HG02885 (cell line): ENCODE results near the gene SARS1.
"Not testable (repeated sequence)": the region's sequence is repeated elsewhere in the genome, so short reads cannot be mapped to it uniquely, and the experiment has no call there.

Experiments used
- ATAC-seq: cut with Tn5 transposase; IDR thresholded peaks from one replicate; pipeline ENCODE4 v1.9.1; 2021; ENCODE audit warnings: mild to moderate bottlenecking; ENCODE audit not compliant: unreplicated experiment, poor library complexity

The SARS1 gene

DNA sequence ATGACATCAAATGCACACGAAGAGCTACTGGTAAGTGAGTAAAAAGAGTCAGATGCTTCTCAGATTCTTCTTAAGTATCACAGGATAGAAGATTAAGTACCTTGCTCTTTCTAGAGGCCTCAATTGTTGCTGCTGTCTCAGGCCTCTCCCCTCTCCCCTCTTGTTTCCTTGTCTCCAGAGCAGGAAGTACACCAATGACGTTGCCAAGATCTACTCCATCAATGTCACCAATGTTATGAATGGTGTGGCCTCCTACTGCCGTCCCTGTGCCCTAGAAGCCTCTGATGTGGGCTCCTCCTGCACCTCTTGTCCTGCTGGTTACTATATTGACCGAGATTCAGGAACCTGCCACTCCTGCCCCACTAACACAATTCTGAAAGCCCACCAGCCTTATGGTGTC, 21.3 kb upstream of the SARS1 start:
- no peak for ATAC-seq

DNA sequence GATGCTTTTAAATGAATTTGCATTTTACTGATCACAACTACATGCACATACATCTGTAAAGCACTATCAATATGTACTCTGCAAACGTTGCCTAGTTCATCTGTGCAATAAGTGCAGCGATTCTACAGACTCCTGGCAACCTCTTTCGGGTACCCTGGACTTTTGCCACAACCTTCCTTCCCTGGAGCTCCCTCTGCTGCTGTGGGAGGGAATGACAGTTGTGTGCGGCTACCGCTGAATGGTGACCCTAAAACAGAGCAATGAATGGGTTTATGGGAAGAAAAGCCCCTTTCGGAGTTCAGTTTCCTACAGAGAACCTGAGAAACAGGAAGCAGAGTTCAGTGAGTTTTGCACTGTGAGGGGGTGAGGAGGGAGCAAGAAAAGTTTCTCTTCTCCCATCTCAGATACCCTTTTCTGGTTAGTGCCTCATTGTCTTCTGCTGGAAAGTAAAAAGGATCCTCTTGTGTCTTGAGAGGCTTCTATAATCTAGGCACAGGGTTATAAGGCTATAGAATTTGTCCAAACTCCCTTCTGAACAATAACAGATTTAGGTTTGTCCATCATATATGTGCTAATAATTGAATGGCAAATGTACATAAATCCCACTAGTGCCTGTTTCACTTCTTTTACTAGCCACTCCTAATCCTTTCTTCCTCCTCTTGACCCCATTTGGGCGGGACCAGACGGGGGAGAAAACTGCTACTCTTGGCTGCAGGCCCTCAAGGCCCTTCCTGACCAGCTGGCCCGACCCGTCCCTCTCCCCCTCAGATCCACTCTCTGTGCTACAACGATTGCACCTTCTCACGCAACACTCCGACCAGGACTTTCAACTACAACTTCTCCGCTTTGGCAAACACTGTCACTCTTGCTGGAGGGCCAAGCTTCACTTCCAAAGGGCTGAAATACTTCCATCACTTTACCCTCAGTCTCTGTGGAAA, 19.8 kb upstream of the SARS1 start:
- no peak for ATAC-seq

DNA sequence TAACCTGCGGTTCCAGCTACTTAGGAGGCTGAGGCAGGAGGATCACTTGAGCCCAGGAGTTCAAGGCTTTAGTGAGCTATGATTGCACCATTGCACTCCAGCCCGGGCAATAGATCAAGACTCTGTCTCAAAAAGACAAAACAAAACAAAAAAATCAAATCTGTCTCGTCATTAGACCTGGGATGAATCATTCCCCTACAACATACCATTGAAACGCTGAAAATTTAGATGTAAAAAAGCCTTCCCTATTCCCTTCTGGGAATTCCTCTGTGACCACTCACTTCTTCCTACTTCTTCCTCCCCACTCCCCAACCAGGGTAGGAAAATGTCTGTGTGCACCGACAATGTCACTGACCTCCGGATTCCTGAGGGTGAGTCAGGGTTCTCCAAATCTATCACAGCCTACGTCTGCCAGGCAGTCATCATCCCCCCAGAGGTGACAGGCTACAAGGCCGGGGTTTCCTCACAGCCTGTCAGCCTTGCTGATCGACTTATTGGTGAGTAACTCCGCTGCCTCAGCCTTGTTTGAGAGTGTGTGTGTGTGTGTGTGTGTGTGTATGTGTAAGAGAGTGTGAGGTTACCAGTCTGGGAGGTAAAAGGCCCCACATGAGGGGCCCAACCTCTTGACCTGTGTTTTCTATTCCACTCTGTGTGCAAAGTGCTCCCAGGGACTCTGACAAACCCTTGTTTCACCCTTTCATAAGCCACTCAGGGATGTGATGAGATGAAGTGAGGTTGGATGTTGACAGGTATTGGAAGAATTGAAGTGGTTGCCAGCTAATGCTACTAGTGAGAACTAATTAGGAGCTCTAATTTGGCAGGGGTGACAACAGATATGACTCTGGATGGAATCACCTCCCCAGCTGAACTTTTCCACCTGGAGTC, 16.3 kb upstream of the SARS1 start:
- ATAC-seq = no peak

DNA sequence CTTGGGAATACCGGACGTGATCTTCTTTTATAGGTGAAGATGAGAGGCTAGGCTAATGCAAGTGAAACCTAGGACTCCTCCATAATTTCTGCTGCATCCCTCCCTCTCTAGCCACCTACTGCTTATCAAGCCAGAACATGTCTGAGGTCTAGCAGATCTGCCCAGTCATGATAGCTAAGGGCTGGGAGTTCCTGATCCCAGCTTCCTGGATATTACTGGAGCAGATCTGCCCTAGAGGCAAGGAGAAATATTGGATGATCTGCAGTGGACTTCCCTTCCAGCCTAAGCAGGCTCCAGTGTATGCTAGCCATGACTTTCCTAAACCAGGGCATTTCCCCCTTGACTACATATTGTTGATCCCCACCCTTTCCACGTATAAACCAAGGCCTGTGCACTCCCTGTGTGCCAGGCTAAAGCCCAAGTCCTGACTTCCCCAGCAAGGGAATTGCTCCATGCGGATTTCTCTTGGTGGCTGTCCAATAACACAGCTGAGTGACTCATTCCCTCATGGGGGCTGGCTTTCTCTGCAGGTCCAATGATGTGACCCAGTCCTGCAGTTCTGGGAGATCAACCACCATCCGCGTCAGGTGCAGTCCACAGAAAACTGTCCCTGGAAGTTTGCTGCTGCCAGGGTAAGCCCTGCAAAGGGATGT, 15.5 kb upstream of the SARS1 start:
- no peak for ATAC-seq

DNA sequence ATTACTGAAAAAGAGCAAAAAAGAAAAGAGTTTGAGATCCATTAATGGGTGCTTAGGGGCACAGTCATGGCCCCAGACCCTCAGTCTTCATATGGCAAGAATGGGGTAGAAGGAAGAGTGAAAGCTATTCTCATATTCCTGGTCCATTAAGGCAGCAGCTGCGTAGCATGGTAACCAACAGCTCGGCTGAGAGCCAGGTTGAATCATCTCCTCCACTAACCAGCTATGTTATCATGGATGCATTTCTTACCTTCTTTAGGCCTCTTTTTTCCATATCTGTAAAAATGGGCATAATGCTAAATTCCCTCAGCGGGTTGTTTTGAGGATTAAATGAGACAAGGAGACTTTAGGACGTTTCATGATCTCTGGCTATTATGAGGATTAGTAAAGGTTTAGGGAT, 15.0 kb upstream of the SARS1 start:
- ATAC-seq = no peak

DNA sequence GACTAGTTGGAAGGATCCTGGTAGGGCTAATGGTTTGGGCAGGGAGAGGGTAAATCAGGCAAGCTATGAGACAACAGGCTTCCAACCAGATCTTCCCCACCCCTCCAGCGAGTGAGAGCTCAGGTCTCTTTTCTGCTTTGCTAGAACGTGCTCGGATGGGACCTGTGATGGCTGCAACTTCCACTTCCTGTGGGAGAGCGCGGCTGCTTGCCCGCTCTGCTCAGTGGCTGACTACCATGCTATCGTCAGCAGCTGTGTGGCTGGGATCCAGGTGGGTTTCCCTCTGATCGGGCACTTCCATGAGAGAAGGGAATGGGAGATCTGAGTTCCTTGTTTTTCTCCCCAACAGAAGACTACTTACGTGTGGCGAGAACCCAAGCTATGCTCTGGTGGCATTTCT, 14.0 kb upstream of the SARS1 start:
- no peak for ATAC-seq

DNA sequence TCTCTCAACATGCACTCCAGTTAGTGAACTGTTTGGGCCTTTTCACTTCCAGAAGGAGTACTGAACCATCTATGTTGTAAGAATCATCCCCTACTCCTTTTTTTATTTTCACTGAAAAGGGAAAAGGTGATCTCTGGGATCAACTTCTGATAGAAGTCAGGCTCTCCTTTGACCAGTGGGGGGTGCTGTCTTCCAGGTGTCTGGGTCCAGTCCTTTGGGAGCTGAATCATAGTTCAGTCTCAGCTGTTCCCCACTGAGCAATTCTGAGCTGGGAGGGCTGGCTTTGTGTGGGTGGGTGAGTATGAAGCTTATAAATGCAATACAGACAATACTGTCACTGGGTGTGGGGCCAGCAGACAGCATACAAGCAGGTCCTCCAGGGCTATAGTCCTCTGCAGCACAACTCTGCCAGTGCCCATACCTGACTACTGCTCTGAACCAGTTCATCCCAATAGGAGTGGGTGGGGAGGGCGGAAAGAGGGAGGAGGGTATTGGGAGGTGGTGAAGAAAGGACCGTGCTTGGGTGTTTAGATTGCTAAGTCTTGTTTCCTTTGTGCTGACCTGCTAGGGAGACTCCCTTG, 12.5 kb upstream of the SARS1 start:
- no peak for ATAC-seq

DNA sequence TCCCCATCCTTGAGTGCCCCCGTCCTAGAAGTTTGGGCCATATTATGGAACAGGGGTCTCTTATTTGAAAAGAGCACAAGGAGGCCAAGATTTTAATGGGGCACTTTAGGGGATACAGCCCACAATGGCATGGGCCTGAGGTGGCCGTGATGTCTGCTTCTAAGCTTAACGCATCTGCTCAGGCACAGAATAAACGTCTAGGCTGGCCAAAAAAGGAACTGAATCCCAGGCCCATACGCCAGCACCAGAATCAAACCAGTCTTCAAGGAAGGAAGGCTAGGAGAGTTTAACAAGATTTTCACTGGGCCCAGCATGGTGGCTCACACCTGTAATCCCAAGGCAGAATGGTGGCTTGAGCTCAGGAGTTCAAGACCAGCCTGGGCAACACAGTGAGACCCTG, 9.2 kb upstream of the SARS1 start:
- no peak for ATAC-seq

DNA sequence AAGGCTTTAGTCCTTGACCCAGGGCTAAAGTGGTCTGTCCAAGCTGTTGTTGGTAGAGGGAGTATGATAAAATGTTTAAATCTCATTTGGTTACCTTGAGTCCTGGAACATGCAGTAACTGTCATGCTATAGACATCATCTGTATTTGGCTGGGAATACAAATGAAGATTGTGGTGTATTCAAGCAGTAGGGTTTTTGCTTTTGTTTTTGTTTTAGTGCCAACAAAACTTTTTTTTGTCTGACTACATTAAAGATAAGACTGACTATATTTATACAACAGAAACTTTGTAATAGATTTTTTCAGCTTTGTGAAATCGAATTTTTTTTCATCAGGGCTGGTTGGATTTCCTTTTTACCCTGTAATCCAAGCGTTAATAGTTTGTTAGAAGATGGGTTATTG, 7.4 kb upstream of the SARS1 start:
- ATAC-seq = no peak

DNA sequence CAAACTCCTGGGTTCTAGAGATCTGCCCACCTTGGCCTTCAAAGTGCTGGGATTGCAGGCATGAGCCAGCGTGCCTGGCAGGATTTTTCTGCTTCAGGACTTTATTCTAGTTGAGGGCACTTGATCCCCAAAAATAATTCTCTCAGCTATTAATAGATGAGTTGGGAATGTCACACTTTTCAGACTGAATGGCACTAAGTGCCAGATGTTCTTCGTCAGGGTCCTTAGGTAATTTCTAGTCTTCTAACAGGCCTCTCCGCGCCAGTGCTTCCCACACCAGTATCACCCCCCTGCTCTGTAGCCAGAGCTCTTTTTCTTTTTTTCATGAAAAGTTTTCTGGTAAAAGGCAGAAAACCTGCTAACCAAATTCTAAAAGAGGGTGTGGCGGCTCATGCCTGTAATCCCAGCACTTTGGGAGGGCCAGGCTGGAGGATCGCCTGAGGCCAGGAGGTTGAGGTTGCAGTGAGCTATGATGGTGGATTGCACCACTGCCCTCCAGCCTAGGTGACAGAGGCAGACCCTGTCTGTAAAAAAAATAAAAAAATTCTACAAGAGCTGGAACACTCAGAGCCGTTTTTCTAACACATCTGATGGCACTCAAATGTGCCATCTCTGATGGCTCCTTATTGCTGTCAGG, 6.1 kb upstream of the SARS1 start:
- no peak for ATAC-seq

DNA sequence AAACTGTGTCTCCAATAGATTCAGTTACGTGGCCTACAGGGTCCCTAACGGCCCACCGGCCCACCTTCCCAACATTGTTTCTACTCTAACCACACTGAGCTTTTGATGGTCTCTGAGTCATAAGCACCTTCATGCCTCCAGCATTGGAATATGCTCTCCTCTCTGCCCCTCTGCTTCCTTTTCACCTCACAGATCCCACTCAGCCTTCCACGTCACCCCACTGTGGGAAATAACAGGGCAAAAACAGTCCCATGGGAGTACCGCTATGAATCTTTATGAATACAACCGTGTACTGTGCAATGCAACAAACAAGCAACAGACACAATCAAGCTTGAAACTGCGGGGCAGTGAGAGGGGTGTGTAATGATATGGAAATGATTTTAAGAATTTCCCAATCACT, 5.3 kb upstream of the SARS1 start:
- ATAC-seq = no peak

DNA sequence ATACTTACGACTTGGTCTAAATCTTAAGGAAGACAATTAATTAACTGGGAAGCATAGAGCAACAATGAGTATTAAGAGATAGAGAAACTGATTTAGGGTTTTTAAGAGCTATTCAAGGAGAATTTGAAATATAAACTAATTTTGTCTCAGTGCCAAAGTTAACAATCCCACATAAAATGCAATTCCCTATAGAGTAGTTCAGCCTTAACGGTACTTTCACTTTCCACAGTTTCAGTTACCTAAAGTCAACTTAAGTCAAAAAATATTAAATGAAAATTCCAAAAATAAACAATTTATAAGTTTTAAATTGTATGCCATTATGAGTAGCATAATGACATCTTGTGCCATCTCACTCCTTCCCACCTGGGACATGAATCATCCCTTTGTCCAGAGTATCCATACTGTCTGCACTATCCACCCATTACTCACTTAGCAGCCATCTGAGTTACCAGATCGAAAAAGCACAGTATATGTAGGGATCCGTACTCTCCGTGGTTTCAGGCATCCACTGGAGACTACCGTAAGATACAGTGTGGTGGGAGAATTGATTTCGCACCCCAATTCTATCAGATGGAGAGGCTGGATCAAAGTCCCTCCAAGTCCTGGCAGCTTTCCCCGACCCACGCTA, 4.8 kb upstream of the SARS1 start:
- no peak for ATAC-seq

DNA sequence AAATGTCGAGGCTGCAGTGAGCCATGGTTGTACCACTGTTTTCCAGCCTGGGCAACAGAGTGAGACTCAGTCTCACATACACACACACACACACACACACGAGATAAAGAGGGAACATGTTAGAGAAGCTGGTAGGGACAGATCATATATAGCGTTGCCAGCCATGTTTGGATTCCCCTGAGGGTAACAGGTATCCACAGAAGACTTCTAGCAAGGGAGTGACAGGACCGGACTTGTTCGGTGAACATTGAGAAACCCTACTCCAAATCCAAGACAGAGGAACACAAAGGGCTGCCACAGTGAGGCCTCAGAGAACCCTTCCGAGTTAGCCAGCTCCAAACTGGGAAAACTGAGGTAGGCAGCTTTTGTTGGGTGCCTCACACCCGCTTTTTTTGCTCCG, 3.7 kb upstream of the SARS1 start:
- ATAC-seq = no peak

DNA sequence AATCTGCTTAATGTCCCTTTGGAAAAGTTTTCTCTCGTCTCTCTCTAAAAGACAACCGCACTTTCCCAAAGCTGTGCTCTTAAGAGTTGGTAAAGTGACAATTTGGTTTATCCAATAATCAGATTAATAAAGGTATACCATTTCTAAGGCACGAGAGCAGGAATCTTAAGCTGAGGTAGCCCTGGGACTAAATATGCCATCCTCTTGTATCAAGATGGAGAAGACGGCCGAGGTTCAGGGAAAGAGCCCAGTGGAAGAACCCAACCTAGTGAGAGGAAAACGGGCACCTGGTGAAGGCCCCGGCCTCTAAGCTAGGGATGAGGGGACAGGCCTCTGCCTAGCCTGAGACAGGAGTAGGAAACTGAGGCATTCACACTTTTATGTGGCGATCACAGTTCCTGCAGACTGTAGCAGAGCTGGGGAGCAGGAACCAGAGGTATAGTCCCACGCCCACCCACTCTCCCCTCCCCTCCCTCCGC, 334 bp upstream of the SARS1 start:
- no peak for ATAC-seq

DNA sequence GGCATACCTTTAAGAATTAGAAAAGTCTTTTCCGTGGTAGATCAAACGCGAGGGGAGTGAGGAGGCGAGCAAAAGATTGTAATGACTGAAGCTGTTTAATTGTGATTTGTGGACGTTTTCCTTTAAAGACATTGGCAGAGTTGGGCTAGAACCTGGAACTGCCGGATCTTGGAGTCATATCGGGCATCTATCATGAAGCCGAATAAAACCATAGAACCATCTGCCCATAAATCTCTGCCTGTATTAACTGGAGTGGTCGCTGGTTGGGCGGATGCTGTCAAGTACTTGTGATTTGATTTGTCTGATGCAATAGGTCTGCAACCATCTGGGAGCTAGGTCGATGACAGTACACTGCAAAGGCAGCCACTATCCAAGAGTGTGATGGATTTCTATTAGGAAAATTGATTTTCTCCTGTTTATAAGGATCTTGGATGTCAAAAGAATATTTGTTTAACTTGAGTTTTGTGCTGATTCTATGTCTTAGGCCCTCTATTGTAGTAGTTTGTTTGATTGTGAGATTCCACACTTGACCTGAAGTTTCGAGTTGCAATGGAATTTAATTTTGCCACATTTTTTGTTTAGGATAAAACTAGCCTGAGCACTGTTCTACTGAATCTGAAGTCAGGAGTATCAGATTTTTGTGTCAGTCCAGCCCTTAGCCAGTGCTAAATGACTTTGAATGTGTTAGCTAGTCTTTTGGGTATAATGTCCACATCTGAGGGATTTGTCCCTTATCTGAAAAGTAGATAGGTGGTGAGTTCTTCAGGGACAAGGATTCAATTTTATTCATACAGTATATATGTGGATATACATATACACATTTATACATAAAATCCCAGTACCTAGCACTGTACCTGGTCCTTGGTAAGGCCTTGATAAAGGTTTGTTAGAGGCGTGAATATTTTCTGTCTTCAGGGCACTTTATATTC, 1.2 kb downstream of the SARS1 start:
- peak; percentile 31 for ATAC-seq

DNA sequence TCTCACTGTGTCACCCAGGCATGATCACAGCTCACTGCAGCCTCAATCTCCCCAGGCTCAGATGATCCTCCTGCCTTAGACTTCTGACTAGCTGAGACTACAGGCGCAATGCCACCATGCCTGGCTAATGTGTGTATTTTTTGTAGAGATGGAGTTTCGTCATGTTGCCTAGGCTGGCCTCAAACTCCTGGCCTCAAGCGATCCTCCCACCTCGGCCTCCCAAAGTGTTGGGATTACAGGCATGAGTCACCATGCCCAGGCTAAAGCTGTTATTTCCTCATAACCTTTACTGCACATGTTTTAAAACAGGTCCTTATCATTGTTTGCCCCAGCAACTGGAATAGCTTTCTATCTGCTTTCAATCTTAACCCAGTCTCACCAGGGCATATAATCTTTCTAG, 2.9 kb downstream of the SARS1 start:
- ATAC-seq = no peak

DNA sequence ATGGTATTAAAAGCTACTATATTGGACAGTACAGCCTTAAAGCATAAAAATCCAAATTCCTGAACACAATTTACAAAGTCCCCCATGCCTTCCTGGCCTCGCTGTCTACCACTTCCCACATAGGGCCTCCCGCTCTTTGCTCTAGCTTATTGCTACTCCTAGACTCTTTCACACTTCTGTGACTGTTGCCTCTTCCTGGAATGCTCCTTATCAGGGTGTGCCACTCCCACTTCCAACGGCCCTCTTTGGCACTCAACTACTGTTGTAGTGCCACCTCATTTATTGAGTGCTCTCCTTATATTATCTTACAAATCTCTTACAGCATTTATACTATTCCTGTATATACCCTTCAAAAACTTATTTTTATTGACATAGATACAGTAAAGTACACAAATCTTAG, 4.8 kb downstream of the SARS1 start:
- ATAC-seq = no peak

DNA sequence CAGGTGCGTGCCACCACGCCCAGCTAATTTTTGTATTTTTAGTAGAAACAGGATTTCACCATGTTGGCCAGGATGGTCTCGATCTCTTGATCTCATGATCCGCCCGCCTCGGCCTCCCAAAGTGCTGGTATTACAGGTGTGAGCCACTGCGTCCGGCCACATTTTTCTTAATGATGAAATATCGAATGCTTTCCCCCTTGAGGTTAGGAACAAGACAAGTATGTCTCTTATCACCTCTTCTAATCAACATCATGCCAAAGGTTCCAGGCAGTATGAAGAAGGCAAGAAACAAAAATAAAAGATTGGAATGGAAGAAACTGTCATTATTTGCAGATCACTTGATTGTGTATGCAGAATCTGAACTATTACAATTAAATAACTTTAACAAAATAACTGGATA, 7.5 kb downstream of the SARS1 start:
- ATAC-seq = not testable (repeated sequence)
